Measurements from ENCODE around the gene NAALADL1.

DNA sequence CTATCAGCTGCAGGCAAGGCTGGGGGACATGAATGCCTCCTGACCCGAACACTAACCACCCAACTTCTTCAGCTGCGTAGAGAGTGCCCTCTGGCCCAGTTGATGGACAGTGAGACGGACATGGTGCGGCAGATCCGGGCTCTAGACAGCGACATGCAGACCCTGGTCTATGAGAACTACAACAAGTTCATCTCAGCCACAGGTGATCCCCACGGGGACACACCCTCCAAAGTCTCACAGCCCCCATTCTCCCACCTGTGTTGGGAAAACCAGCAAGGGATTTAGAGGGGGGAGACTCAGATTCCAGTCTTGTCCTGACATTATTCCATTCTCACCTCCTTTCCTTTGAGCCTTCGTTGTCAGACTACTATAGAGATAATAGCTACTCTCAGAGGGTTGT is 38.6 kb upstream of the NAALADL1 start:
- no peak for TF ChIP-seq POLR2A (IDR thresholded peaks at IDR 0.05; ENCODE audit: low read length)
- no peak for TF ChIP-seq GATA1 (IDR thresholded peaks at IDR 0.05; ENCODE audit: low read depth, low read length)

Data from erythroblast (primary cell).